K562 (cell line): ENCODE results near the gene HIVEP3. TPM values are rescaled to one million over a fixed set of nuclear protein-coding genes. Genes with fewer than 3 reads are reported as not detected.

Source experiments
- ATAC-seq: fragments of 200-7000 bp; cut with Tn5 transposase; 3 replicates; pipeline ENCODE4 v1.9.1; 2020; ENCODE audit warnings: moderate library complexity
- BruUV-seq: library from RNA; stranded (reverse); fragments of 400-500 nt; replicated peaks from 2 replicates; lab custom pipeline; 2021; lab: Mats Ljungman, UMichigan
- CTCF ChIA-PET: fragments of 300-600 bp; formaldehyde crosslinking; extraction: SDS; loops from one replicate; lab custom pipeline; 2021; ENCODE audit warnings: low intra/inter-chr PET ratio; lab: Yijun Ruan, JAX
- POLR2A ChIA-PET: fragments of 300-600, 350-650 bp; sonication (Branson Sonifier 250); formaldehyde crosslinking; extraction: SDS; loops from one replicate; lab custom pipeline; 2021; ENCODE audit warnings: antibody characterized with exemption, inconsistent platforms; lab: Yijun Ruan, JAX
- DNase-seq, 4 experiments: peaks; one replicate each; pipeline versions ENCODE4 v3.0.0 to v3.0.0-alpha.2; 2011 to 2018; ENCODE audit warnings: low spot score in 3 of 4, mixed read lengths in 3 of 4; ENCODE audit errors: extremely low read depth in 1 of 4
- FAIRE-seq: peaks from 2 replicates; lab custom pipeline; 2011; peaks lifted over from hg19 to GRCh38; lab: Jason Lieb, UNC
- H2AFZ ChIP-seq: 2 replicates; pipeline ENCODE4 v1.6.0; 2011; ENCODE audit warnings: low read depth, low read length, control low read depth, inconsistent platforms
- H3K27ac ChIP-seq: fragments of 200-600 bp; 3 replicates; pipeline ENCODE4 v1.8.0; 2011; ENCODE audit warnings: low read depth, mild to moderate bottlenecking, control low read depth, inconsistent platforms, low read length, moderate library complexity, mixed read lengths; ENCODE audit errors: extremely low read depth
- H3K27me3 ChIP-seq, 2 experiments: fragments of 300-600 bp in 1 of 2; 2 replicates in 1 of 2; 3 replicates in 1 of 2; pipeline versions ENCODE4 v1.6.0 to v1.8.0; 2011; ENCODE audit warnings: inconsistent platforms in 2 of 2, low read length in 2 of 2, mild to moderate bottlenecking in 1 of 2, mixed read lengths in 1 of 2, moderate library complexity in 1 of 2; ENCODE audit not compliant: control insufficient read depth in 2 of 2, insufficient read depth in 2 of 2
- H3K36me3 ChIP-seq: fragments of 300-600 bp; 3 replicates; pipeline ENCODE4 v1.8.0; 2011; ENCODE audit warnings: mild to moderate bottlenecking, low read length, inconsistent platforms; ENCODE audit not compliant: control insufficient read depth, insufficient read depth
- H3K4me1 ChIP-seq, 2 experiments: fragments of 200-600 bp in 1 of 2; replicated peaks in 1 of 2; 2 replicates in 1 of 2; 3 replicates in 1 of 2; pipeline versions ENCODE4 v1.5.1 to v1.8.0; 2011; ENCODE audit warnings: inconsistent platforms in 2 of 2, low read length in 2 of 2, mild to moderate bottlenecking in 1 of 2, mixed read lengths in 1 of 2, moderate library complexity in 1 of 2; ENCODE audit not compliant: control insufficient read depth in 2 of 2, insufficient read depth in 2 of 2
- H3K4me2 ChIP-seq: 2 replicates; pipeline ENCODE4 v1.6.1; 2011; ENCODE audit warnings: low read length, control low read depth, inconsistent platforms, mixed read lengths; ENCODE audit not compliant: insufficient read depth
- H3K4me3 ChIP-seq: fragments of 200-600 bp; sonication (generic), shearing (Covaris generic); 2 replicates; pipeline ENCODE4 v1.5.1; 2016; ENCODE audit warnings: control low read depth, inconsistent platforms
- H3K79me2 ChIP-seq: fragments of 200-600 bp; 3 replicates; pipeline ENCODE4 v1.8.0; 2011; ENCODE audit warnings: low read length, inconsistent platforms; ENCODE audit not compliant: control insufficient read depth, insufficient read depth
- H3K9ac ChIP-seq, 2 experiments: 2 replicates each; pipeline versions ENCODE4 v1.6.0 to v1.6.1; 2011; ENCODE audit warnings: low read depth in 2 of 2, low read length in 2 of 2, control low read depth in 1 of 2, inconsistent platforms in 1 of 2, mild to moderate bottlenecking in 1 of 2, mixed read lengths in 1 of 2; ENCODE audit not compliant: insufficient read depth in 1 of 2
- H3K9me1 ChIP-seq: one replicate; pipeline ENCODE4 v1.6.0; 2011; ENCODE audit warnings: inconsistent platforms, mild to moderate bottlenecking, low read length, moderate library complexity; ENCODE audit not compliant: control insufficient read depth, insufficient read depth
- H3K9me3 ChIP-seq: replicated peaks from 2 replicates; pipeline ENCODE4 v1.5.1; 2011; ENCODE audit warnings: low read depth, low read length, inconsistent platforms; ENCODE audit not compliant: control insufficient read depth, insufficient read depth
- H4K20me1 ChIP-seq: replicated peaks from 2 replicates; pipeline ENCODE4 v1.6.1; 2011; ENCODE audit warnings: low read length, inconsistent platforms, mixed read lengths; ENCODE audit not compliant: control insufficient read depth, insufficient read depth
- MYBL2 ChIP-seq, 2 experiments: fragments of 450-650 bp in 1 of 2; sonication (generic) in 1 of 2; formaldehyde crosslinking in 1 of 2; IDR thresholded peaks; 2 replicates each; pipeline versions ENCODE4 v1.6.1 to v1.8.1; 2017 to 2022; ENCODE audit warnings: borderline replicate concordance in 1 of 2, inconsistent platforms in 1 of 2, low read depth in 1 of 2, mild to moderate bottlenecking in 1 of 2, missing genetic modification reagents in 1 of 2, moderate library complexity in 1 of 2
- WGBS: fragments of 100-300 bp; shearing (Covaris generic); methylation state at CpG from one replicate; pipeline ENCODE4 v1.1.6; 2016; ENCODE audit warnings: low coverage, mixed read lengths; ENCODE audit not compliant: insufficient coverage; ENCODE audit errors: missing lambda C conversion rate; 5-methylcytosine and 5-hydroxymethylcytosine counted together
- in situ Hi-C: fragments of 300-500 bp; cut with MboI; formaldehyde crosslinking; loops from 4 replicates; pipeline ENCODE4 v1.15.0; 2018; ENCODE audit warnings: inconsistent platforms, mixed read lengths
- intact Hi-C: fragments of 100-400 bp; cut with micrococcal nuclease; formaldehyde crosslinking; loops from 2 replicates; pipeline ENCODE4 v1.14.2; 2022
- polyA plus RNA-seq, 8 experiments: library from polyadenylated mRNA; depleted of rRNA in 4 of 8; stranded (reverse) in 5 of 8; unstranded in 3 of 8; fragments of >200 nt; fragmentation: Nextera tagmentation in 2 of 8; fragmentation: Illumina TruSeq in 1 of 8; extraction: Ambion mirVana in 2 of 8; extraction: Trizol in 1 of 8; gene quantifications; 2 replicates each; pipeline versions ENCODE4 v1.2.1 to v1.2.3, GENCODE V29; 2011 to 2014; ENCODE audit warnings: inconsistent platforms in 1 of 8, missing spikeins in 1 of 8
- total RNA-seq, 7 experiments: library from RNA; depleted of rRNA in 6 of 7; stranded (reverse); fragments of >200 nt in 6 of 7; fragmentation: Illumina TruSeq in 2 of 7; extraction: Trizol in 2 of 7; gene quantifications; 2 replicates each; pipeline versions ENCODE4 v1.2.1 to v1.2.3, GENCODE V29; 2011 to 2021; ENCODE audit warnings: low replicate concordance in 1 of 7
- TF ChIP-seq, protein P1 (sequence below): fragments of 450-650 bp; IDR thresholded peaks from 2 replicates; pipeline ENCODE4 v1.6.1; 2016; ENCODE audit warnings: mild to moderate bottlenecking

The HIVEP3 gene
- total and polyA plus RNA-seq, 9 of the 15 experiments (the other 6 are each of a cell fraction or from before 2014, with no cell fraction given), result 0.09 to 0.58 (median 0.34) TPM; not detected in 1

DNA sequence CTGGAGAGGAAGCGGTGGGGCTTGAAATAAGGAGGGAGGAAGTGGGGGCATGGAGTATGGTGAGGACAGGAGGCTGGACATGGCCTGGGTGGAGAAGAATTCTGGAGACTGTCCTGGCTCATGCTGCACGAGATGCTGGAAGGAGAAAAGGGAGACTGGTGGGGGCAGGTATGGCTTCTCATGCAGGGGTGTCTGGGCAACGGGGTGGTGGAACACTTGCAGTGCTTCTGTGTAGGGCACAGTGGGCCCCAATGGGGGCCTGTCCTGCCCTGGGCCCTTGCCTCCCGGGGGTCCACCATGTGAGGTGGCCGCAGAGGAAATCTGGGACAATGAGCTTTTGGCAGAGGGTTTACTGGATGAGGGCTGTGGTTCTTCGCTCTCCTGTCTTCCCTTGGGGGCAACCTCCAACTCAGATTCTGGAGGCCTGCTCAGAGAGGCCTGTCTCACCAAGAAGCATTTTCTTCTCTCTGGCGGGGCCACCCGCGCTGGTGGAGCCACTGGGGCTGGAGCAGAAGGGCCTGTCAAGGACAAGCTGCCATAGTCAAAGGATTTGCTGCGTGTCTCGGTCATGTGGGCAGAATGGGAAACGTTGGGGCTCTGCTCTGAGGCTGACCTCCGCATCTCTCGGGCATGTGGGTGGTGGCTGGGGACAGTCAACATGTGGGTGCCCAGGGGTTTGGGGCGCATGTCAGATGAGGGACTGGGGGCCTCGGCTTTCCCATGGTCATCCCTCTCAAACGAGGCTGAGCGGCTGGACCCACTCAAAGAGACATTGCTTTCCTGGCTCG lies 337.3 kb downstream of the HIVEP3 start:
- H3K9me3 ChIP-seq, result no peaks in the 10 kb centered on the region
- in situ Hi-C loops (no loop called here), intact Hi-C loops (no loop called here)
- CTCF ChIA-PET, result no interaction called here
- POLR2A ChIA-PET, result no interaction called here
- no peaks in the 10 kb centered on the region for H3K9me1 ChIP-seq
- FAIRE-seq (no peak), ATAC-seq (no peak), DNase-seq (no peak)
- TF ChIP-seq, protein P1, sequence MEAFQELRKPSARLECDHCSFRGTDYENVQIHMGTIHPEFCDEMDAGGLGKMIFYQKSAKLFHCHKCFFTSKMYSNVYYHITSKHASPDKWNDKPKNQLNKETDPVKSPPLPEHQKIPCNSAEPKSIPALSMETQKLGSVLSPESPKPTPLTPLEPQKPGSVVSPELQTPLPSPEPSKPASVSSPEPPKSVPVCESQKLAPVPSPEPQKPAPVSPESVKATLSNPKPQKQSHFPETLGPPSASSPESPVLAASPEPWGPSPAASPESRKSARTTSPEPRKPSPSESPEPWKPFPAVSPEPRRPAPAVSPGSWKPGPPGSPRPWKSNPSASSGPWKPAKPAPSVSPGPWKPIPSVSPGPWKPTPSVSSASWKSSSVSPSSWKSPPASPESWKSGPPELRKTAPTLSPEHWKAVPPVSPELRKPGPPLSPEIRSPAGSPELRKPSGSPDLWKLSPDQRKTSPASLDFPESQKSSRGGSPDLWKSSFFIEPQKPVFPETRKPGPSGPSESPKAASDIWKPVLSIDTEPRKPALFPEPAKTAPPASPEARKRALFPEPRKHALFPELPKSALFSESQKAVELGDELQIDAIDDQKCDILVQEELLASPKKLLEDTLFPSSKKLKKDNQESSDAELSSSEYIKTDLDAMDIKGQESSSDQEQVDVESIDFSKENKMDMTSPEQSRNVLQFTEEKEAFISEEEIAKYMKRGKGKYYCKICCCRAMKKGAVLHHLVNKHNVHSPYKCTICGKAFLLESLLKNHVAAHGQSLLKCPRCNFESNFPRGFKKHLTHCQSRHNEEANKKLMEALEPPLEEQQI, result no peak
- no peak for TF ChIP-seq MYBL2 (IDR thresholded peaks at IDR 0.05; ENCODE audit: low read depth)
- TF ChIP-seq MYBL2 (CRISPR knock-in tag; IDR thresholded peaks at IDR 0.05; ENCODE audit: borderline replicate concordance), result no peak
- H3K79me2 ChIP-seq, result no peaks in the 10 kb centered on the region
- no TSS peak for BruUV-seq
- H3K36me3 ChIP-seq, result no peaks in the 10 kb centered on the region
- H3K9ac ChIP-seq, result no peak overlapping the region
- peaks cover 21 to 71% of the 10 kb centered on the region in 2 experiments for H3K27me3 ChIP-seq
- WGBS, result 0% methylated on average over 19 of the region's 19 CpGs
- peaks cover 9% of the 10 kb centered on the region for H4K20me1 ChIP-seq
- peaks cover 0 to 4% of the 10 kb centered on the region in 2 experiments; a peak in 1 of 5 replicates for H3K4me1 ChIP-seq
- no peak overlapping the region for H3K4me2 ChIP-seq
- H2AFZ ChIP-seq, result no peak overlapping the region
- H3K4me3 ChIP-seq, result no peak overlapping the region
- no peak overlapping the region for H3K27ac ChIP-seq
